SK-N-SH (cell line): ENCODE results near the gene TMEM145. TPM values are rescaled to one million over a fixed set of nuclear protein-coding genes. Genes with fewer than 3 reads are reported as not detected.

Source experiments
- CTCF ChIA-PET: fragments of 300-600, 350-600 bp; formaldehyde crosslinking; extraction: SDS; loops from one replicate; lab custom pipeline; 2021; lab: Yijun Ruan, JAX
- POLR2A ChIA-PET: fragments of 350-600 bp; sonication (Branson Sonifier 250); formaldehyde crosslinking; extraction: SDS; loops from one replicate; lab custom pipeline; 2020; ENCODE audit warnings: antibody characterized with exemption, inconsistent platforms; lab: Yijun Ruan, JAX
- DNase-seq: peaks from one replicate; pipeline ENCODE4 v3.0.0; 2012
- H2AFZ ChIP-seq: fragments of 200-600 bp; sonication (generic); 2 replicates; pipeline ENCODE4 v1.8.1; 2016; ENCODE audit warnings: antibody characterized with exemption, mild to moderate bottlenecking, low read depth
- H3F3A ChIP-seq: fragments of 200-600 bp; sonication (generic); replicated peaks from 2 replicates; pipeline ENCODE3; 2016; ENCODE audit warnings: antibody characterized with exemption, mild to moderate bottlenecking; ENCODE audit not compliant: insufficient read depth
- H3K27ac ChIP-seq, 2 experiments: fragments of 200-500 bp in 1 of 2; fragments of 200-600 bp in 1 of 2; sonication (Bioruptor generic) in 1 of 2; sonication (generic), shearing (Covaris generic) in 1 of 2; 2 replicates each; pipeline versions ENCODE4 v1.5.1 to v1.6.1; 2014 to 2016; ENCODE audit warnings: low read depth in 2 of 2, inconsistent platforms in 1 of 2, low read length in 1 of 2, mild to moderate bottlenecking in 1 of 2, mixed read lengths in 1 of 2
- H3K27me3 ChIP-seq: fragments of 200-600 bp; sonication (generic), shearing (Covaris generic); 2 replicates; pipeline ENCODE4 v1.6.1; 2016; ENCODE audit warnings: mixed run types; ENCODE audit not compliant: insufficient read depth
- H3K36me3 ChIP-seq, 2 experiments: fragments of 200-500 bp in 1 of 2; fragments of 200-600 bp in 1 of 2; sonication (Bioruptor generic) in 1 of 2; sonication (generic) in 1 of 2; replicated peaks in 1 of 2; 2 replicates each; pipeline versions ENCODE3 to v1.5.1; 2014 to 2016; ENCODE audit warnings: low read length in 1 of 2, mild to moderate bottlenecking in 1 of 2; ENCODE audit not compliant: insufficient read depth in 2 of 2, control insufficient read depth in 1 of 2
- H3K4me1 ChIP-seq, 2 experiments: fragments of 200-500 bp in 1 of 2; fragments of 200-600 bp in 1 of 2; sonication (Bioruptor generic) in 1 of 2; sonication (generic), shearing (Covaris generic) in 1 of 2; 2 replicates each; pipeline versions ENCODE4 v1.5.1 to v1.6.1; 2014 to 2016; ENCODE audit warnings: low read depth in 1 of 2, low read length in 1 of 2, mixed run types in 1 of 2; ENCODE audit not compliant: insufficient read depth in 2 of 2, control insufficient read depth in 1 of 2
- H3K4me2 ChIP-seq: fragments of 200-600 bp; sonication (generic), shearing (Covaris generic); 2 replicates; pipeline ENCODE4 v1.6.1; 2017; ENCODE audit warnings: mixed run types
- H3K4me3 ChIP-seq, 2 experiments: fragments of 200-500 bp in 1 of 2; fragments of 200-600 bp in 1 of 2; sonication (Bioruptor generic) in 1 of 2; sonication (generic), shearing (Covaris generic) in 1 of 2; 2 replicates each; pipeline versions ENCODE4 v1.5.1 to v1.8.1; 2014 to 2016; ENCODE audit warnings: low read depth in 2 of 2, inconsistent platforms in 1 of 2, low read length in 1 of 2, mild to moderate bottlenecking in 1 of 2, mixed read lengths in 1 of 2, moderate library complexity in 1 of 2
- H3K79me2 ChIP-seq: fragments of 200-600 bp; sonication (generic); 2 replicates; pipeline ENCODE4 v1.8.1; 2017; ENCODE audit warnings: mild to moderate bottlenecking; ENCODE audit not compliant: insufficient read depth
- H3K9ac ChIP-seq: fragments of 200-600 bp; sonication (generic); 2 replicates; pipeline ENCODE4 v1.6.1; 2017; ENCODE audit warnings: mixed run types
- H3K9me2 ChIP-seq: fragments of 200-600 bp; sonication (generic); 2 replicates; pipeline ENCODE4 v1.6.1; 2017; ENCODE audit warnings: mixed run types
- H3K9me3 ChIP-seq: fragments of 200-600 bp; sonication (generic); 2 replicates; pipeline ENCODE4 v1.6.1; 2017; ENCODE audit warnings: mixed run types, mild to moderate bottlenecking, moderate library complexity
- H4K20me1 ChIP-seq: fragments of 200-600 bp; sonication (generic); 2 replicates; pipeline ENCODE4 v1.6.1; 2017; ENCODE audit warnings: mild to moderate bottlenecking, mixed run types; ENCODE audit not compliant: insufficient read depth
- FOSL2 ChIP-seq: IDR thresholded peaks from 2 replicates; pipeline ENCODE4 v1.4.0; 2012; ENCODE audit warnings: low read depth, mild to moderate bottlenecking, moderate library complexity, borderline replicate concordance
- FOXJ3 ChIP-seq: sonication (generic); formaldehyde crosslinking; IDR thresholded peaks from 2 replicates; pipeline ENCODE4 v1.5.1; 2020; ENCODE audit warnings: mild to moderate bottlenecking, missing genetic modification reagents
- FOXM1 ChIP-seq: IDR thresholded peaks from 2 replicates; pipeline ENCODE4 v1.4.0; 2012; ENCODE audit warnings: low read depth, mild to moderate bottlenecking
- GABPA ChIP-seq: IDR thresholded peaks from 2 replicates; pipeline ENCODE4 v1.4.0; 2012; ENCODE audit warnings: low read depth, mild to moderate bottlenecking
- POLR2AphosphoS5 ChIP-seq: IDR thresholded peaks from 2 replicates; pipeline ENCODE4 v1.6.1; 2012; ENCODE audit warnings: low read depth, low read length
- RFX5 ChIP-seq: IDR thresholded peaks from 2 replicates; pipeline ENCODE4 v1.6.1; 2012; ENCODE audit warnings: mild to moderate bottlenecking, improper control_type of control experiment, low read length
- SIN3A ChIP-seq: IDR thresholded peaks from 2 replicates; pipeline ENCODE4 v1.6.1; 2012; ENCODE audit warnings: low read depth, mild to moderate bottlenecking, low read length, moderate library complexity, borderline replicate concordance
- SMC3 ChIP-seq: IDR thresholded peaks from 2 replicates; pipeline ENCODE4 v1.6.1; 2012; ENCODE audit warnings: low read depth, low read length, improper control_type of control experiment
- TCF12 ChIP-seq: IDR thresholded peaks from 2 replicates; pipeline ENCODE4 v1.4.0; 2012
- WGBS: methylation state at CpG from one replicate; pipeline ENCODE4 v1.1.6; 2017; ENCODE audit warnings: low lambda C conversion rate; 5-methylcytosine and 5-hydroxymethylcytosine counted together
- polyA plus RNA-seq, 3 experiments: library from polyadenylated mRNA; depleted of rRNA; stranded (reverse); fragments of >200 nt; gene quantifications; 2 replicates each; pipeline ENCODE4 v1.2.3, GENCODE V29; 2012
- TF ChIP-seq, protein P1 (sequence below): fragments of 200-600 bp; sonication (generic); IDR thresholded peaks from 2 replicates; pipeline ENCODE4 v1.6.1; 2017; ENCODE audit warnings: antibody characterized with exemption, mild to moderate bottlenecking, moderate library complexity
- TF ChIP-seq, protein P2 (sequence below): fragments of 150-350 bp; IDR thresholded peaks from 2 replicates; pipeline ENCODE4 v1.6.1; 2016; ENCODE audit warnings: mild to moderate bottlenecking, low read depth, low read length

TMEM145 gene
- polyA plus RNA-seq, 1 of the 3 experiments (the other 2 are of a cell fraction) = 2.0 TPM

DNA sequence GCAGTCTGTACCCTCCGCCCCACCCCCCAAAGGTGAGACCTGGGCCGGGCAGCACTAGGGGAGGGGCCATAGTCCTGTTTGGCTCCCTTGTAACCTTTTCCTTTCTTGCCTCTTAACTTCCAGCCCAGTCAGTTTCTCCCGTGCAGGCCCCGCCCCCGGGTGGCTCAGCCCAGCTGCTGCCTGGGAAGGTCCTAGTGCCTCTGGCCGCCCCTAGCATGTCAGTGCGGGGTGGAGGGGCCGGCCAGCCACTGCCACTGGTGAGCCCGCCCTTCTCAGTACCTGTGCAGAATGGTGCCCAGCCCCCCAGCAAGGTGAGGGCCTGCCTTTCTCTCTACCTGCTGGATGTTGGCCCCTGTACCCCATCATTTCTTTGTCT is 21.7 kb upstream of the TMEM145 start:
- H3K36me3 ChIP-seq = peaks cover 36 to 88% of the 10 kb centered on the region in 2 experiments

DNA sequence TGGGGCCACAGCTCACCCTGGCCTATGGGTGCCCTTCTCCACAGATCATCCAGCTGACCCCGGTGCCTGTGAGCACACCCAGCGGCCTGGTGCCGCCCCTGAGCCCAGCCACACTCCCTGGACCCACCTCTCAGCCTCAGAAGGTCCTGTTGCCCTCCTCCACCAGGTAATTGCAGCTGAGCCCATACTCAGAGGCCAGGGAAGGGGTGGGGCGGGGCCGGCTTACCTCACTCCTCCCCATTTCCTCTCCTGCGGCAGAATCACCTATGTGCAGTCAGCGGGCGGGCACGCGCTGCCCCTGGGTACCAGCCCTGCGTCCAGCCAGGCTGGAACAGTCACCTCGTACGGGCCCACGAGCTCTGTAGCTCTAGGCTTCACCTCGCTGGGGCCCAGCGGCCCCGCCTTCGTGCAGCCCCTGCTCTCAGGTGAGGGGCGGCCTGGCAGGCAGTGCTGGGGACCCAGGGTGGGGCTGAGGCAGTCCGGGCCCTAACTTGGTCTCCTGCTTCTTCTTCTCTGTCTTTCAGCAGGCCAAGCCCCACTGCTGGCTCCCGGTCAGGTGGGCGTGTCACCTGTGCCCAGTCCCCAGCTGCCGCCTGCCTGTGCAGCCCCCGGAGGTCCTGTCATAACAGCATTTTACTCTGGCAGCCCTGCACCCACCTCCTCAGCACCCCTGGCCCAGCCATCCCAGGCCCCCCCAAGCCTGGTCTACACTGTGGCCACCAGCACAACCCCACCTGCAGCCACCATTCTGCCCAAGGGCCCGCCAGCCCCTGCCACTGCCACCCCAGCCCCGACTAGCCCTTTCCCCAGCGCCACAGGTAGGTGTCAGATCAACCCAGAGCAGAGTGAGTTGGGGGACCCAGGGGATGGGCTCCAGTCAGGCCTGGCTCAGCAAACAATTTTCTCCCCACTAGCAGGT is 20.8 kb upstream of the TMEM145 start:
- CTCF ChIA-PET = interaction anchor here (5.9 to 9.5 kb wide), 2 partner anchors 14 to 46 kb away, joined by 51 to 60 read pairs; no protein-coding TSS in a partner anchor
- POLR2A ChIA-PET = no interaction called here

More for the DNA sequence above, 21.7 kb upstream of the TMEM145 start:
- peaks cover 13% of the 10 kb centered on the region for H3F3A ChIP-seq
- no peak overlapping the region for H3K4me3 ChIP-seq
- peaks cover 9% of the 10 kb centered on the region for H4K20me1 ChIP-seq
- H3K79me2 ChIP-seq = peaks cover 16% of the 10 kb centered on the region
- ChIA-PET CTCF (interaction anchor here (2.0 to 9.5 kb wide), 3 partner anchors 13 to 47 kb away, joined by 6 to 60 read pairs (median 15); no protein-coding TSS in a partner anchor), POLR2A (no interaction called here)
- DNase-seq = no peak
- no peaks in the 10 kb centered on the region for H3K27me3 ChIP-seq
- H2AFZ ChIP-seq = no peak overlapping the region
- WGBS = 77% methylated on average over 9 of the region's 9 CpGs
- no peaks in the 10 kb centered on the region for H3K9me2 ChIP-seq
- no peak overlapping the region for H3K4me2 ChIP-seq
- H3K9me3 ChIP-seq = no peaks in the 10 kb centered on the region
- H3K4me1 ChIP-seq = peaks cover 0 to 7% of the 10 kb centered on the region in 2 experiments; a peak in 1 of 4 replicates
- TF ChIP-seq TCF12 = no peak
- no peak for TF ChIP-seq GABPA
- TF ChIP-seq, protein P1, sequence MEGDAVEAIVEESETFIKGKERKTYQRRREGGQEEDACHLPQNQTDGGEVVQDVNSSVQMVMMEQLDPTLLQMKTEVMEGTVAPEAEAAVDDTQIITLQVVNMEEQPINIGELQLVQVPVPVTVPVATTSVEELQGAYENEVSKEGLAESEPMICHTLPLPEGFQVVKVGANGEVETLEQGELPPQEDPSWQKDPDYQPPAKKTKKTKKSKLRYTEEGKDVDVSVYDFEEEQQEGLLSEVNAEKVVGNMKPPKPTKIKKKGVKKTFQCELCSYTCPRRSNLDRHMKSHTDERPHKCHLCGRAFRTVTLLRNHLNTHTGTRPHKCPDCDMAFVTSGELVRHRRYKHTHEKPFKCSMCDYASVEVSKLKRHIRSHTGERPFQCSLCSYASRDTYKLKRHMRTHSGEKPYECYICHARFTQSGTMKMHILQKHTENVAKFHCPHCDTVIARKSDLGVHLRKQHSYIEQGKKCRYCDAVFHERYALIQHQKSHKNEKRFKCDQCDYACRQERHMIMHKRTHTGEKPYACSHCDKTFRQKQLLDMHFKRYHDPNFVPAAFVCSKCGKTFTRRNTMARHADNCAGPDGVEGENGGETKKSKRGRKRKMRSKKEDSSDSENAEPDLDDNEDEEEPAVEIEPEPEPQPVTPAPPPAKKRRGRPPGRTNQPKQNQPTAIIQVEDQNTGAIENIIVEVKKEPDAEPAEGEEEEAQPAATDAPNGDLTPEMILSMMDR = no peak
- no peak for TF ChIP-seq RFX5
- no peak for TF ChIP-seq SIN3A
- TF ChIP-seq SMC3 = no peak
- TF ChIP-seq FOXJ3 = no peak
- TF ChIP-seq POLR2AphosphoS5 = no peak
- H3K27ac ChIP-seq = no peak overlapping the region; a peak in 1 of 4 replicates
- no peak overlapping the region for H3K9ac ChIP-seq

More for the DNA sequence above, 20.8 kb upstream of the TMEM145 start:
- Histone ChIP-seq H3K4me2 (no peak overlapping the region), H3K27ac (no peak overlapping the region), H3K4me1 (no peaks in the 10 kb centered on the region; a peak in 1 of 4 replicates), H4K20me1 (0 out of 2 replicates have a peak, but pooled peaks cover 5% of the 10 kb centered on the region), H3F3A (peaks cover 20% of the 10 kb centered on the region), H3K9me3 (no peaks in the 10 kb centered on the region), H3K9me2 (no peaks in the 10 kb centered on the region), H3K36me3 (peaks cover 40 to 83% of the 10 kb centered on the region in 2 experiments), H3K27me3 (no peaks in the 10 kb centered on the region), H3K4me3 (no peak overlapping the region), H3K9ac (no peak overlapping the region), H3K79me2 (peaks cover 7% of the 10 kb centered on the region; the same call in 1 of the 2 replicates), H2AFZ (no peak overlapping the region)
- DNase-seq = no peak
- 96% methylated on average over 11 of the region's 27 CpGs for WGBS
- TF ChIP-seq POLR2AphosphoS5 = no peak
- no peak for TF ChIP-seq FOSL2
- no peak for TF ChIP-seq FOXM1
- TF ChIP-seq, protein P2, sequence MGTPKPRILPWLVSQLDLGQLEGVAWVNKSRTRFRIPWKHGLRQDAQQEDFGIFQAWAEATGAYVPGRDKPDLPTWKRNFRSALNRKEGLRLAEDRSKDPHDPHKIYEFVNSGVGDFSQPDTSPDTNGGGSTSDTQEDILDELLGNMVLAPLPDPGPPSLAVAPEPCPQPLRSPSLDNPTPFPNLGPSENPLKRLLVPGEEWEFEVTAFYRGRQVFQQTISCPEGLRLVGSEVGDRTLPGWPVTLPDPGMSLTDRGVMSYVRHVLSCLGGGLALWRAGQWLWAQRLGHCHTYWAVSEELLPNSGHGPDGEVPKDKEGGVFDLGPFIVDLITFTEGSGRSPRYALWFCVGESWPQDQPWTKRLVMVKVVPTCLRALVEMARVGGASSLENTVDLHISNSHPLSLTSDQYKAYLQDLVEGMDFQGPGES = no peak
